Tibial artery (tissue), 4 donors: ENCODE results near the gene A3GALT2.

ENCODE experiments used
- DNase-seq, 2 donors: peaks; one replicate each; pipeline ENCODE4 v3.0.0-alpha.2; 2019
- H3K27ac ChIP-seq, 2 donors: fragments of 200-600 bp; sonication (generic) in 1 of 2; 1 replicate in 1 of 2; 2 replicates in 1 of 2; pipeline ENCODE4 v1.5.1; 2018 to 2019; ENCODE audit warnings: mild to moderate bottlenecking in 1 of 2
- H3K27me3 ChIP-seq, 2 donors: fragments of 200-600 bp; sonication (generic) in 1 of 2; one replicate each; pipeline versions ENCODE4 v1.5.1 to v1.6.0; 2016 to 2019
- H3K36me3 ChIP-seq, 3 donors: fragments of 200-600 bp; sonication (generic) in 2 of 3; one replicate each; pipeline ENCODE4 v1.5.1; 2016 to 2019; ENCODE audit warnings: mild to moderate bottlenecking in 2 of 3
- H3K4me1 ChIP-seq, 4 donors: fragments of 200-600 bp; sonication (generic) in 2 of 4; 1 replicate in 3 of 4; 2 replicates in 1 of 4; pipeline ENCODE4 v1.5.1; 2016 to 2019
- H3K4me3 ChIP-seq, 2 donors: fragments of 200-600 bp; sonication (generic) in 1 of 2; 1 replicate in 1 of 2; 2 replicates in 1 of 2; pipeline ENCODE4 v1.5.1; 2018 to 2019; ENCODE audit warnings: mild to moderate bottlenecking in 2 of 2
- H3K9me3 ChIP-seq, 3 donors: fragments of 200-600 bp; sonication (generic) in 1 of 3; one replicate each; pipeline ENCODE4 v1.5.1; 2016 to 2019
- CTCF ChIP-seq, 2 experiments: fragments of 200-600 bp in 1 of 2; fragments of 450-650 bp in 1 of 2; IDR thresholded peaks; one replicate each; pipeline ENCODE4 v1.5.1; 2017 to 2019; ENCODE audit warnings: antibody characterized with exemption in 2 of 2, mild to moderate bottlenecking in 1 of 2, moderate library complexity in 1 of 2
- intact Hi-C: fragments of 100-400 bp; cut with DNase I; formaldehyde crosslinking; loops from one replicate; pipeline ENCODE4 v1.15.0; 2023; ENCODE audit warnings: low total_unique reads

The A3GALT2 gene

GRCh38 chr1:33350611-33351280 lies 29.8 kb upstream of the A3GALT2 start:
- no peak for TF ChIP-seq CTCF (IDR thresholded peaks at IDR 0.05)
- H3K9me3 ChIP-seq = no peaks in the 10 kb centered on the region
- peaks cover 6 to 18% (median 7%) of the 10 kb centered on the region in 3 donors for H3K36me3 ChIP-seq
- intact Hi-C loops = no loop called here
- peak overlapping the region; percentile 75 to 84 for H3K27ac ChIP-seq
- peak overlapping the region; percentile 67 to 96 for H3K4me3 ChIP-seq
- H3K4me1 ChIP-seq = peaks cover 0 to 27% (median 14%) of the 10 kb centered on the region in 4 donors
- H3K27me3 ChIP-seq = no peaks in the 10 kb centered on the region
- DNase-seq = no peak

DNA sequence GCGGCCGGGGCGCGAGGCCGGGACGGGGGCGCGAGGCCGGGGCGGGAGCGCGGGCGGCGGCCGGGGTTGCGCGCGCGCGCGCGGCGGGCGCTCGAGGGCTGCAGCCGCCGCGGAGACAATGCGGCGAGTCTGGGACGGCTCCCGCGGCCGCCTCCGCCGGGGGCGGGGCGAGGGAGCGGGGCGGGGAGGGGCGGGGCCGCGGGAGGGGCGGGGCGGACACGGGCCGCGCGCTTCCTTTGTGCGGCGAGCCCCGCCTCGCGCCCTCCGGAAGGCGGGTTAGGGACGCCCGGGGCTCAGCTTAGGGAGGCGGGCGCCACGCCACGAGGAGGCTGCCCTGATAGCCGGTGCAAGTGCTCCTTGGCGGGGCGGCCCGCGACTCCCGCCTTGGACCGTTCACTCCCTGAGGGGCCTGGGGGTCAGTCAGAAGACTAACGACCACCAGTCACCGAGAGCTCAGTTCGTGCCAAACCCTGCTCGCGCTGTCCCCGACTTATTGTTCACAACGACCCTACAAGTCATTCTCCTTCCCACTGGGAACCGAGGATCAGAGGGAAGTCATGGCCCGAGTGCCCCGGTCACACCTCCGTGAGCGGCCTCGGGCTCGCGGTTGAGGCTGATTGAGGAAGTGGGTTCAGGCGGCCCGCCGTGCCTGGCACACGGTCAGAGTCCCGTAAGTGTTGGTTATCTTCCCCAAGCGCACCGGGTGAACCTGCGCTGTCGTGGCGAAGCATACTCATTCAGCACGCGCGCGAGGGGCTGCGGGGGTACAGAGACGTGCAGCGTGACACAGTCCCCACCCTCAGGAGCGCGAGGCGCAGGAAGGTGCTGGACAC lies 29.1 kb upstream of the A3GALT2 start:
- no peak for TF ChIP-seq CTCF (IDR thresholded peaks at IDR 0.05)
- Histone ChIP-seq H3K4me3 (peak overlapping the region; percentile 67 to 96), H3K27ac (peak overlapping the region; percentile 95 to 98), H3K9me3 (no peaks in the 10 kb centered on the region), H3K4me1 (peaks cover 0 to 35% (median 21%) of the 10 kb centered on the region in 4 donors), H3K36me3 (peaks cover 6 to 17% (median 7%) of the 10 kb centered on the region in 3 donors), H3K27me3 (no peaks in the 10 kb centered on the region)
- intact Hi-C loops = no loop called here
- peak; percentile 88 to 95 for DNase-seq

- intact Hi-C loops = no loop called here
- H3K27me3 ChIP-seq = no peaks in the 10 kb centered on the region
- peak overlapping the region; percentile 67 to 96 for H3K4me3 ChIP-seq
- H3K36me3 ChIP-seq = peaks cover 2 to 9% (median 8%) of the 10 kb centered on the region in 3 donors
- H3K9me3 ChIP-seq = no peaks in the 10 kb centered on the region
- H3K27ac ChIP-seq = peak overlapping the region; percentile 95 to 98
- TF ChIP-seq CTCF (IDR thresholded peaks at IDR 0.05) = no peak
- H3K4me1 ChIP-seq = peaks cover 0 to 42% (median 28%) of the 10 kb centered on the region in 4 donors
- DNase-seq = peak in 1 of 2 donors; percentile 76
These were observed 28.3 kb upstream of the A3GALT2 start for GRCh38 chr1:33349081-33349759.

DNA sequence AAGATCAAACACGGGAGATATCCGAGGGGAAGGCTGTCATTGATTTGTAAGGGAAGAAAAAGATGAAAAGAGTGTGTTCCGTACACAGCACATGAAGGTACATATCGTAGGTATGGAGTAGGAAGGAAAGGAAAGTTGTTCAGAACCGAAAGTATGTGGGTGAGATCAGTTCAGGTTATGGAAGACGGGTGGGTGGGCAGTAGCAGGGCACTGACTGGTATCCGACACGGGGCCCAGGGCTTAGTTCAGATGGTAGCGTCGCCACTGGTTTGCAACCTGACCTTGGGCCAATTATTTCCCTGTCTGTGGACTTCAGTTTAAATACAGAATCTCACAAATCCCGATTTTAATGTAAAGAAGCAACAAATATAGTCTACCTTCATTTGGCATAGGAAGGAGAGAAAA lies 27.8 kb upstream of the A3GALT2 start:
- TF ChIP-seq CTCF (IDR thresholded peaks at IDR 0.05) = no peak
- Histone ChIP-seq H3K27ac (peak overlapping the region; percentile 95 to 98), H3K27me3 (no peaks in the 10 kb centered on the region), H3K4me3 (peak overlapping the region; percentile 67 to 96), H3K9me3 (no peaks in the 10 kb centered on the region), H3K4me1 (peaks cover 0 to 48% (median 33%) of the 10 kb centered on the region in 4 donors), H3K36me3 (peaks cover 0 to 8% (median 4%) of the 10 kb centered on the region in 3 donors)
- no peak for DNase-seq
- intact Hi-C loops = no loop called here

- H3K9me3 ChIP-seq = no peaks in the 10 kb centered on the region
- TF ChIP-seq CTCF (IDR thresholded peaks at IDR 0.05) = no peak
- H3K4me1 ChIP-seq = peaks cover 0 to 53% (median 37%) of the 10 kb centered on the region in 4 donors
- peaks cover 0 to 8% (median 4%) of the 10 kb centered on the region in 3 donors for H3K36me3 ChIP-seq
- DNase-seq = no peak
- intact Hi-C loops = no loop called here
- H3K27me3 ChIP-seq = no peaks in the 10 kb centered on the region
- H3K27ac ChIP-seq = peak overlapping the region; percentile 95 to 98
- peak overlapping the region; percentile 67 to 96 for H3K4me3 ChIP-seq
These were observed 27.3 kb upstream of the A3GALT2 start for GRCh38 chr1:33348194-33348593.
